HG03565 (cell line): ENCODE measurements around the gene SMAD1.

Experiments used
- ATAC-seq: cut with Tn5 transposase; IDR thresholded peaks from one replicate; pipeline ENCODE4 v1.9.1; 2021; ENCODE audit warnings: mild to moderate bottlenecking, moderate library complexity; ENCODE audit not compliant: unreplicated experiment

Gene SMAD1

GRCh38 chr4:145481164-145481941, at the start of gene SMAD1:
TSS of gene SMAD1 (plus strand) at chr4:145481853. CDS start at chr4:145514614, 32,761 bp downstream.
- ATAC-seq, result peak; percentile 31

DNA sequence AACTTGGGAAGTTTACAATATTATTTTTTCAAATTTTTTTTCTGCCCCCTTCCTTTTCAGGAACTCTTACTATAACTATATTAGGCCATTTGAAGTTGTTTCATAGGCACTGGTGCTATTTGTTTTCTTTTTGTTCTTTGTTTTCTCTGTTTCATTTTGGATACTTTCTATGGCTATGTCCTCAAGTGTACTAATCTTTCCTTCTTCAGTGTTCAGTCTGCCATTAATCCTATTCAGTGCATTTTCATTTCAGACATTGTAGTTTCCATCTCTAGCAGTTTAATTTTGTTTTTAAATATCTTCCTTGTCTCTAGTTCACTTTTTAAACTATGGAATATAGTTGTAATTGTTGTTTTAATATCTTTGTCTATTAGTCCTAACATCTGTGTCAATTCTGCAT, 48.0 kb upstream of the SMAD1 start:
- no peak for ATAC-seq

- ATAC-seq, result no peak
These were observed 46.0 kb upstream of the SMAD1 start for GRCh38 chr4:145435646-145436045.

- no peak for ATAC-seq
These were observed 45.5 kb upstream of the SMAD1 start for GRCh38 chr4:145436114-145436513.

DNA sequence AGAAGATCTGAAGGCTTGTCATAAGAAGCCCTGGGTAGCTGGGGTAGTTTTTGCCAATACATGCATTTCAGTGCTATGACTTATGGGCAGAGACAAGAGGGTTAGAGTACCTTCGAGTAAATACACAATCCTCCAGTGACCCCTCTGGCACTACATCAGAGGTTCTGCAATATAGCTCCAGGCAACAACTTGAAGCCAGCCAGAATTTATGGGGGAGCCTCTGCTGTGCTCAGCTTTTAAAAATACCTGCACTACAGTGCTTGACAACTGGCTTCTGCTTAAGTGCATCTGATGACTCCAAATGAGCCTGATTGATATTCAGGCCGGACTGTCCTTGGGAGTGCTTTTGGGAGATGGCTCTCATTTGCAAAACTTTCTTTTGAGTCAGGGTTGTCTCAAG, 44.9 kb upstream of the SMAD1 start:
- no peak for ATAC-seq

- ATAC-seq, result no peak
These were observed 44.2 kb upstream of the SMAD1 start for GRCh38 chr4:145437466-145437865.

- no peak for ATAC-seq
These were observed 43.4 kb upstream of the SMAD1 start for GRCh38 chr4:145438298-145438697.

DNA sequence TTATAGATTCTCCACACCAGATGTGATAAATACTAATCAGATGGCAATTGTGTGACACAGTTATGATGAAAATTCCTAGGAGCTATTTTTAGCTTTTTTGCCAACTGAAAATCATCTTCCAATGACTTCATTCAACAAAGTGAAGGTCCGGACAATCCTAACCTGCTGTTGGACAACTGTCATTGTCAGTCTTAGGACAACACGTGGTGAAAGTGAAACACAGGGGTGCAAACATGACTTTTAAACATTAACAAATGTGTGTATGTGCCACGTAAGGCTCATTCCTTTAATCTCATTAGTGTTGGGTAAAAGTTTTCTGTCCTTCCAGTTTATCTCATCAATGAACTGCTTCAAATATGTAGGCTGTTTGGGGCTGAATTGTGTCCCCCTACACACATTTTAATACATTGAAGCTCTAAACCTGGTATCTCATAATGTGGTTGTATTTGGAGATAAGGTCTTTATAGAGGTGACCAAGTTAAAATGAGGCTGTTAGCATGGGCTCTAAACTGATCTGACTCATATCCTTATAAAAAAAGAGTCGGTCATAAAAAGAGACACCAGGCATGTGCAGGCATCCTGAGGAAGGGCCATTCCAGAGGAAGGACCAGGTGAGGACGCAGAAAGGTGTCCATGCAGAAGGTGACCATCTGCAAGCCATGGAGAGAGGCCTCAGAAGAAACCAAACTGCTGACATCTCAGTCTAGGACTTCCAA, 41.2 kb upstream of the SMAD1 start:
- ATAC-seq, result no peak

DNA sequence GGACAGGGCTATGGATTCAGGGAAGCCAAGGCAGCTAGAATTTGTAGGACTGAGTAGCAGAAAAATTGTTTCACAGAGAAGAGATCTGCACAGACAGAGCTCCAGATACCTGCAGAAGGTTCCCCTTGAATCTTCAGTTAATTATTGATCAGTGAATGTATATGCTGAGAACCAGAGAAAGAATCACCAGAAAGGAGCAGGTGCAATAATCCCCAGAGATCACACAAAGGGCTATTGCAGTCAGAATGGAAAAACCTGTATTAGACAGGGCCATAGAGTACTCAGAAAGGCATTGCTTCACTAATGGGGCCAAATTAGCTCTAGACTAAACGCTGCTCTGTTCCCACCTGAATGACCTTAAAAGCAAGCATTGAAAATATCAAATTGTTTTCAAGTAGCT, 35.5 kb upstream of the SMAD1 start:
- no peak for ATAC-seq

GRCh38 chr4:145451895-145452294, 29.8 kb upstream of the SMAD1 start:
- ATAC-seq, result no peak

DNA sequence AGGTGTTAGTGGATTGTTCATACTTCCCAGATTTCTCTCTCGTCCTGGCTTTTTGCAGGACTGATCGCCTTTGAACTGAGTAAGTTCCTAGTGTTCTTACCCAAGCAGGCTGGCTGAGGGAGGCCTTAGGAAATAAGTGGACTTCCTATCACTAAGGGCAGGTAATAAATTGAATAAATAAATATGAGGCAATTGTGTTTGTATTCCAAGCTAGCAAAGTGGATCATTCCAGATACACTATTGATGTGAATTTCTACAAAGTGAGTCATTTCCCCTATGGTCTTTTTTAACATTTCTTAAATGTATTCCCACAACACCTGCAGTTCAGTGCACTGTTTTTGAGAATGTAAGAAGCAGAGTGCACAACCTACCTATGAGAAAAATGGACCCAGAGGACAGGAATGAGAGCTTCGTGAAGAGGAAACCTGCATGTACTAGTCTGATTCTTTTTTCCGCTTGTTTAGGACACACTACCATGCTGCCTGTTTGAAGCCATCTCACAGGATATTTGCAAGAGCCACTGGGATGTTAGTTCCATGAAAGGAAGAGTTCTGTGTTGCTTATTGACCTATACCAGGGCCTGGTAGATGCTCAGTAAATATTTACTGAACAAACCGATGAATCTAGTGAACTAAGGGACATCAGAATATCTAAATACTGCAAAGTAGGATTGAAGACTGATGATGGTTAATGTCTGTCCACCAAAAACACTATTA, 29.0 kb upstream of the SMAD1 start:
- no peak for ATAC-seq

- no peak for ATAC-seq
These were observed 28.5 kb upstream of the SMAD1 start for GRCh38 chr4:145453163-145453520.

DNA sequence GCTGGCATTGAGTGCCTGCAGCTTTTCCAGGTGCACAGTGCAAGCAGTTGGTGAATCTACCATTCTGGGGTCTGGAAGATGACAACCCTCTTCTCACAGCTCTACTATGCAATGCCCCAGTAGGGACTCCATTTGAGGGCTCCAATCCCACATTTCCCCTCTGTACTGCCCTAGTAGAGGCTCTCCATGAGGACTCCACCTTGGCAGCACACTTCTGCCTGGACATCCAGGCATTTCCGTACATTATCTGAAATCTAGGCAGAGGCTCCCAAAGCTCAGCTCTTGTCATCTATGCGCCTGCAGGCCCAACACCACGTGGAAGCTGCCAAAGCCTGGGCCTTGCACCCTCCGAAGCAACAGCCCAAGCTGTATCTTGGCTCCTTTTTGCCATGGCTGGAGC, 8.4 kb upstream of the SMAD1 start:
- ATAC-seq, result no peak

GRCh38 chr4:145480257-145480656, 1.4 kb upstream of the SMAD1 start:
- no peak for ATAC-seq

- ATAC-seq, result peak; percentile 13
These were observed 222 bp downstream of the SMAD1 start for GRCh38 chr4:145481942-145482208.

GRCh38 chr4:145482209-145483037, 770 bp downstream of the SMAD1 start:
- ATAC-seq, result peak; percentile 22

DNA sequence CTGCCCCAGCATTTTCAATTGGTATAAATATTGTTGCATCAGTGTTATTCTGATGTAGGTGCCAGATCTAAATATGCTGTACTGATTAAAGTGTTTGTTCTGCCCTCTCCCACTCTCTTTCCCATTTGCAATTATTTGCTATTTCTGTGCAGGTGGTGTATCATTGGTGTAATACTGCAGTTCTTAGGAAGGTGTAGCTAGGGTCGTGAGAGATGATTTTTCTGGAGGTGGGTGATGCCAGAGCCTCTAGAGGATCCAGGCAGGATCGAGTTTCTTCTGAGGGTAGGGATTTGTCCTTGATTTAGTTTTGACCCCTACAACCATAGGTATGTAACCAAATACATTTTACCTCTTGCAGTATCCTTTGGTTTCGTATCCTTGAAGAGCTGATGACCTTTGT, 1.9 kb downstream of the SMAD1 start:
- ATAC-seq, result no peak

GRCh38 chr4:145484225-145484846, 2.7 kb downstream of the SMAD1 start:
- ATAC-seq, result no peak

- no peak for ATAC-seq
These were observed 3.5 kb downstream of the SMAD1 start for GRCh38 chr4:145485120-145485519.

GRCh38 chr4:145486603-145487002, 5.0 kb downstream of the SMAD1 start:
- no peak for ATAC-seq

DNA sequence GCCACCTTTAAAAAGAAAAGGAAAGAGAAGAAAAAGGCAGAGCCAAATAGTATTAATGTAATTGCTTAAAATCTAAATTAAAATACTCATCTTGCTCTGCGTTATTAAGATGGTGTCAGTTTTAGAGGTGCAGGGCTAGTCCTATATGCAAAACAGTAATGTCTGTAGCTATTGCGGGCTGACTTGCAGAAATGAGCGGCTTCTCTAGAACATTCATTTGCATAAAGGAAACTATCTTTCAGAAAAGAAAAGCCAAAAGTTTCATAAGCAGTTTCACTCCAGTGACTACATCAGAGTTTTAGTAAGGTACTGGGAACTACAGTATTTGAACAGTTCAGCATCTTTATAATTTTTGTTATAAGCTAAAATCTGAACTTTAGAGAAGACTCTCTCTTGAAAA, 6.0 kb downstream of the SMAD1 start:
- peak; percentile 98 for ATAC-seq
